ENCODE data around the gene METTL5. TPM values are rescaled to one million over a fixed set of nuclear protein-coding genes. Genes with fewer than 3 reads are reported as not detected.
A peak's percentile ranks its signal among the peaks of the same experiment; 100 is the strongest.
"Not testable (repeated sequence)": the region's sequence is repeated elsewhere in the genome, so short reads cannot be mapped to it uniquely, and the experiment has no call there.

METTL5 gene
- total RNA-seq: 10 to 100 TPM; 46.3 to 91.2 (median 71.1) TPM

GRCh38 chr2:169824373-169825333, at the start of gene METTL5:
METTL5 (minus strand) TSS chr2:169824905; CDS start chr2:169824597, 308 bp downstream.
- H3K4me3 ChIP-seq: peak within 1 kb of the TSS; percentile 61 to 69
- peaks cover 0 to 17% of the 10 kb centered on the region in 2 donors for H3K36me3 ChIP-seq
- no peaks in the 10 kb centered on the region for H3K9me3 ChIP-seq
- peaks cover 6 to 57% (median 20%) of the 10 kb centered on the region in 3 donors for H3K4me1 ChIP-seq
- WGBS, 2 donors (ENCODE audit: low coverage in 1 of 2): 10 to 19% methylated on average over 9 to 10 of the region's 61 CpGs
- TF ChIP-seq POLR2A (IDR thresholded peaks at IDR 0.05) (peak; percentile 66 to 74), EP300 (IDR thresholded peaks at IDR 0.05) (no peak), CTCF (IDR thresholded peaks at IDR 0.05) (peak; percentile 90 to 100 (median 96)), POLR2AphosphoS5 (IDR thresholded peaks at IDR 0.05) (peak; percentile 61)
- H3K27me3 ChIP-seq: no peaks in the 10 kb centered on the region
- peak; percentile 70 for ATAC-seq
- H3K27ac ChIP-seq: peak within 1 kb of the TSS; percentile 44 to 91 (median 82)

GRCh38 chr2:169871994-169872393, 47.3 kb upstream of the METTL5 start:
- 100% methylated on average over 1 of the region's 1 CpG for WGBS, 2 donors (ENCODE audit: low coverage in 1 of 2)
- no peak for ATAC-seq
- Histone ChIP-seq H3K4me3 (no peak overlapping the region), H3K27ac (no peak overlapping the region), H3K9me3 (no peaks in the 10 kb centered on the region), H3K4me1 (peaks cover 0 to 8% (median 0%) of the 10 kb centered on the region in 3 donors), H3K27me3 (no peaks in the 10 kb centered on the region), H3K36me3 (peaks cover 0 to 24% of the 10 kb centered on the region in 2 donors)
- TF ChIP-seq POLR2AphosphoS5 (IDR thresholded peaks at IDR 0.05) (no peak), EP300 (IDR thresholded peaks at IDR 0.05) (no peak), CTCF (IDR thresholded peaks at IDR 0.05) (no peak), POLR2A (IDR thresholded peaks at IDR 0.05) (no peak)

GRCh38 chr2:169871369-169871768, 46.7 kb upstream of the METTL5 start:
- not testable (repeated sequence) for H3K27me3 ChIP-seq, H3K9me3 ChIP-seq, H3K27ac ChIP-seq, ATAC-seq, H3K4me3 ChIP-seq, H3K4me1 ChIP-seq
- H3K36me3 ChIP-seq: peaks cover 0 to 17% of the 10 kb centered on the region in 2 donors
- 83 to 91% methylated on average over 7 to 9 of the region's 9 CpGs for WGBS, 2 donors (ENCODE audit: low coverage in 1 of 2)

- Histone ChIP-seq H3K4me1 (peaks cover 0 to 18% (median 4%) of the 10 kb centered on the region in 3 donors), H3K27me3 (no peaks in the 10 kb centered on the region), H3K36me3 (peaks cover 0 to 1% of the 10 kb centered on the region in 2 donors), H3K9me3 (no peaks in the 10 kb centered on the region), H3K27ac (no peak overlapping the region), H3K4me3 (no peak overlapping the region)
- TF ChIP-seq EP300 (IDR thresholded peaks at IDR 0.05) (no peak), CTCF (IDR thresholded peaks at IDR 0.05) (no peak), POLR2AphosphoS5 (IDR thresholded peaks at IDR 0.05) (no peak)
- WGBS, 2 donors (ENCODE audit: low coverage in 1 of 2): 81 to 86% methylated on average over 5 to 6 of the region's 7 CpGs
- ATAC-seq: no peak
Observed at GRCh38 chr2:169868951-169869350, 44.2 kb upstream of the METTL5 start.

- Histone ChIP-seq H3K27ac (no peak overlapping the region), H3K4me1 (peaks cover 4 to 32% (median 5%) of the 10 kb centered on the region in 3 donors), H3K36me3 (no peaks in the 10 kb centered on the region), H3K4me3 (no peak overlapping the region), H3K9me3 (no peaks in the 10 kb centered on the region), H3K27me3 (no peaks in the 10 kb centered on the region)
- ATAC-seq: no peak
- WGBS, 2 donors (ENCODE audit: low coverage in 1 of 2): 71 to 89% methylated on average over 3 of the region's 3 CpGs
- TF ChIP-seq POLR2AphosphoS5 (IDR thresholded peaks at IDR 0.05): no peak
- TF ChIP-seq CTCF (IDR thresholded peaks at IDR 0.05): no peak
- TF ChIP-seq POLR2A (IDR thresholded peaks at IDR 0.05): no peak
- no peak for TF ChIP-seq EP300 (IDR thresholded peaks at IDR 0.05)
Observed at GRCh38 chr2:169867579-169867978, 42.9 kb upstream of the METTL5 start.

GRCh38 chr2:169866230-169866629, 41.5 kb upstream of the METTL5 start:
- peaks cover 4 to 28% (median 5%) of the 10 kb centered on the region in 3 donors for H3K4me1 ChIP-seq
- WGBS, 2 donors (ENCODE audit: low coverage in 1 of 2): 85 to 87% methylated on average over 2 to 5 of the region's 6 CpGs
- ATAC-seq, H3K36me3 ChIP-seq, H3K9me3 ChIP-seq, H3K27ac ChIP-seq, H3K4me3 ChIP-seq, H3K27me3 ChIP-seq: not testable (repeated sequence)
